IPS-NIHi11 (cell line): ENCODE results near the gene SERPINB3.
A peak's percentile ranks its signal among the peaks of the same experiment; 100 is the strongest.
"Not testable (repeated sequence)": the region's sequence is repeated elsewhere in the genome, so short reads cannot be mapped to it uniquely, and the experiment has no call there.

Source experiments
- DNase-seq: peaks from one replicate; pipeline ENCODE4 v3.0.0; 2012; ENCODE audit warnings: mixed read lengths, low spot score

Gene SERPINB3

GRCh38 chr18:63661750-63662149 lies at the start of gene SERPINB3:
Gene SERPINB3, minus strand, starts transcription at chr18:63661893. Its CDS starts 677 bp downstream, at chr18:63661216.
- not testable (repeated sequence) for DNase-seq

- DNase-seq: no peak
Observed at GRCh38 chr18:63708650-63709049, 47.0 kb upstream of the SERPINB3 start.

- DNase-seq: no peak
Observed at GRCh38 chr18:63707816-63708215, 46.1 kb upstream of the SERPINB3 start.

GRCh38 chr18:63705401-63705800 lies 43.7 kb upstream of the SERPINB3 start:
- DNase-seq: no peak

GRCh38 chr18:63702660-63703059 lies 41.0 kb upstream of the SERPINB3 start, which contains the start of gene SERPINB11:
Gene SERPINB11, plus strand, starts transcription at chr18:63702960. Its CDS starts 7,234 bp downstream, at chr18:63710194.
- no peak for DNase-seq

GRCh38 chr18:63701952-63702351 lies 40.3 kb upstream of the SERPINB3 start:
- no peak for DNase-seq

GRCh38 chr18:63700501-63700900 lies 38.8 kb upstream of the SERPINB3 start:
- DNase-seq: no peak

GRCh38 chr18:63697097-63697660 lies 35.5 kb upstream of the SERPINB3 start:
- no peak for DNase-seq

GRCh38 chr18:63689064-63689463 lies 27.4 kb upstream of the SERPINB3 start:
- no peak for DNase-seq

- DNase-seq: no peak
Observed at GRCh38 chr18:63686871-63687270, 25.2 kb upstream of the SERPINB3 start.

GRCh38 chr18:63684718-63685117 lies 23.0 kb upstream of the SERPINB3 start:
- DNase-seq: no peak

- no peak for DNase-seq
Observed at GRCh38 chr18:63683890-63684289, 22.2 kb upstream of the SERPINB3 start.

- peak; percentile 45 for DNase-seq
Observed at GRCh38 chr18:63683152-63683551, 21.5 kb upstream of the SERPINB3 start.

- no peak for DNase-seq
Observed at GRCh38 chr18:63681449-63682340, 20.0 kb upstream of the SERPINB3 start.

- no peak for DNase-seq
Observed at GRCh38 chr18:63679820-63680606, 18.3 kb upstream of the SERPINB3 start.

- DNase-seq: no peak
Observed at GRCh38 chr18:63677500-63678225, 16.0 kb upstream of the SERPINB3 start.

- DNase-seq: peak; percentile 46
Observed at GRCh38 chr18:63676526-63677323, 15.0 kb upstream of the SERPINB3 start.

- DNase-seq: no peak
Observed at GRCh38 chr18:63664571-63664970, 2.9 kb upstream of the SERPINB3 start.

- DNase-seq: not testable (repeated sequence)
Observed at GRCh38 chr18:63658920-63659319, 2.8 kb downstream of the SERPINB3 start.

GRCh38 chr18:63650271-63650670 lies 11.4 kb downstream of the SERPINB3 start:
- not testable (repeated sequence) for DNase-seq

GRCh38 chr18:63648241-63648640 lies 13.5 kb downstream of the SERPINB3 start:
- DNase-seq: no peak
